Measurements from ENCODE around the gene FHOD3.

DNA sequence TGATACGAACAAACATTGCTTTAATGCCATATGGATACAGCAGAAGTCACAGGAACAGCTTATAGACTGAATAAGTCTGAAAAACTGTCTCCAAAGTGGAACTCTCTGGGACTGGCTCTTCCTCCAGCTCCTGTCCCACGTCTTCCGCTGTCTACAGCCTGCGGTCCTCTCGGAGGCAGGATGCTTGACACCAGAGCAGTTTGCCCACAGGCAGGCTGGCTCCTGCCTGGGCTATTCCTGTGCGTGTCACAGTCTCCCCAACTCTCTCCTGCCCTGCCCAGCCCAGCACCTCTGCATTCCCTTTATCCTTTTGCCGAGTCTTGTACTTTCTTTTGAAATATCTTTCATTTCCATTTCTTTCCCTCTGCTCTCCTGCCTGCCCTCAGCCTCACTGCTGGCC is 234.1 kb downstream of the FHOD3 start:
- TF ChIP-seq, protein P1, sequence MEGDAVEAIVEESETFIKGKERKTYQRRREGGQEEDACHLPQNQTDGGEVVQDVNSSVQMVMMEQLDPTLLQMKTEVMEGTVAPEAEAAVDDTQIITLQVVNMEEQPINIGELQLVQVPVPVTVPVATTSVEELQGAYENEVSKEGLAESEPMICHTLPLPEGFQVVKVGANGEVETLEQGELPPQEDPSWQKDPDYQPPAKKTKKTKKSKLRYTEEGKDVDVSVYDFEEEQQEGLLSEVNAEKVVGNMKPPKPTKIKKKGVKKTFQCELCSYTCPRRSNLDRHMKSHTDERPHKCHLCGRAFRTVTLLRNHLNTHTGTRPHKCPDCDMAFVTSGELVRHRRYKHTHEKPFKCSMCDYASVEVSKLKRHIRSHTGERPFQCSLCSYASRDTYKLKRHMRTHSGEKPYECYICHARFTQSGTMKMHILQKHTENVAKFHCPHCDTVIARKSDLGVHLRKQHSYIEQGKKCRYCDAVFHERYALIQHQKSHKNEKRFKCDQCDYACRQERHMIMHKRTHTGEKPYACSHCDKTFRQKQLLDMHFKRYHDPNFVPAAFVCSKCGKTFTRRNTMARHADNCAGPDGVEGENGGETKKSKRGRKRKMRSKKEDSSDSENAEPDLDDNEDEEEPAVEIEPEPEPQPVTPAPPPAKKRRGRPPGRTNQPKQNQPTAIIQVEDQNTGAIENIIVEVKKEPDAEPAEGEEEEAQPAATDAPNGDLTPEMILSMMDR (IDR thresholded peaks at IDR 0.05; ENCODE audit: insufficient read depth, low read length), result no peak
- TF ChIP-seq POLR2AphosphoS5 (IDR thresholded peaks at IDR 0.05; ENCODE audit: low read depth) (no peak), SPI1 (IDR thresholded peaks at IDR 0.05; ENCODE audit: borderline replicate concordance, low read depth) (no peak)
- TF ChIP-seq, protein P2, sequence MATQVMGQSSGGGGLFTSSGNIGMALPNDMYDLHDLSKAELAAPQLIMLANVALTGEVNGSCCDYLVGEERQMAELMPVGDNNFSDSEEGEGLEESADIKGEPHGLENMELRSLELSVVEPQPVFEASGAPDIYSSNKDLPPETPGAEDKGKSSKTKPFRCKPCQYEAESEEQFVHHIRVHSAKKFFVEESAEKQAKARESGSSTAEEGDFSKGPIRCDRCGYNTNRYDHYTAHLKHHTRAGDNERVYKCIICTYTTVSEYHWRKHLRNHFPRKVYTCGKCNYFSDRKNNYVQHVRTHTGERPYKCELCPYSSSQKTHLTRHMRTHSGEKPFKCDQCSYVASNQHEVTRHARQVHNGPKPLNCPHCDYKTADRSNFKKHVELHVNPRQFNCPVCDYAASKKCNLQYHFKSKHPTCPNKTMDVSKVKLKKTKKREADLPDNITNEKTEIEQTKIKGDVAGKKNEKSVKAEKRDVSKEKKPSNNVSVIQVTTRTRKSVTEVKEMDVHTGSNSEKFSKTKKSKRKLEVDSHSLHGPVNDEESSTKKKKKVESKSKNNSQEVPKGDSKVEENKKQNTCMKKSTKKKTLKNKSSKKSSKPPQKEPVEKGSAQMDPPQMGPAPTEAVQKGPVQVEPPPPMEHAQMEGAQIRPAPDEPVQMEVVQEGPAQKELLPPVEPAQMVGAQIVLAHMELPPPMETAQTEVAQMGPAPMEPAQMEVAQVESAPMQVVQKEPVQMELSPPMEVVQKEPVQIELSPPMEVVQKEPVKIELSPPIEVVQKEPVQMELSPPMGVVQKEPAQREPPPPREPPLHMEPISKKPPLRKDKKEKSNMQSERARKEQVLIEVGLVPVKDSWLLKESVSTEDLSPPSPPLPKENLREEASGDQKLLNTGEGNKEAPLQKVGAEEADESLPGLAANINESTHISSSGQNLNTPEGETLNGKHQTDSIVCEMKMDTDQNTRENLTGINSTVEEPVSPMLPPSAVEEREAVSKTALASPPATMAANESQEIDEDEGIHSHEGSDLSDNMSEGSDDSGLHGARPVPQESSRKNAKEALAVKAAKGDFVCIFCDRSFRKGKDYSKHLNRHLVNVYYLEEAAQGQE (IDR thresholded peaks at IDR 0.05; ENCODE audit: insufficient replicate concordance, low read depth), result no peak
